ENCODE data around the gene ZNF197. TPM values are rescaled to one million over a fixed set of nuclear protein-coding genes. Genes with fewer than 3 reads are reported as not detected.
"Not testable (repeated sequence)": the region's sequence is repeated elsewhere in the genome, so short reads cannot be mapped to it uniquely, and the experiment has no call there.

The ZNF197 gene
- total RNA-seq (2014; rRNA removed; shearing (Covaris generic)): 16.8 and 22.5 TPM in 2 replicates

DNA sequence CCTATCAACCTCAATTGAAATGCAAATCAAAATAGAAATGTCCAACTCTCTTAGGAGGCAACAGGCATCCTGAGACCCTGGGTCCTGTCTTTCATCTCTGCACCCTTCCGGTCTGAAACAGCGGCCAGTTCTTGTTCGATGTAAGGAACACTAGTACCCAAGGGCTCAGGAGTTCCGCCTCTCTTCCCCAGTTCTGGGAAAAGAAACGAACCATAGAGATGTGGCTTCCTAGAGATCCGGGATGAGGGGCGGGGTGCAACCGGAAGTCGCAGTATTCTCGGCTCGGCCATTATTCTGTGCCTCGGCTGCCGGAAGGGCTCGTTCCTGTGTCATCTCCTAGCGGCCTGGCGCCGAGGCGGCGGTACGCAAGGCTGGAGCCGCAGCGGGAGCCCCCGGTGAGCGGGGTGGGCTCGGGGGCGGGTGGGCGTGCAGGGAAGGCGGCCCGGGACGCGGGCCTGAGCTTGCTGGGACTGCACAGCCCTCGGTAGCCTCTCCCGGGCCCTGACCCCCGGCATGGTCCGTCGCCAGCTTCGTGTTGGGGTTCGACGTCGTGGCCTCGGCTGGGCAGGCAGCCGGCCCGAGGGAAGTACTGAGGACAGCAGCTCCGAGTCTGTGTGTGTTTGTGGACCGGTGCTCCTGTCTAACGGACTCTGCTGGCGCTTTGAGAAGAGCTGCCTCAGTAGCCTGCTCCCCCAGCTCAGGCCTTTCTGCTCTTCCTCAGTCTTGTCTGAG is at the start of gene ZNF197:
TSS of gene ZNF197 (plus strand) at position 288 of the 732 bp plus-strand sequence. CDS start 4,119 bp downstream, outside the sequence.
- Histone ChIP-seq H3K27ac (peak within 1 kb of the TSS; percentile 66), H3K36me3 (no peaks in the 10 kb centered on the region), H3K27me3 (no peaks in the 10 kb centered on the region), H3K9me3 (replicated peaks) (no peaks in the 10 kb centered on the region), H3K4me1 (no peaks in the 10 kb centered on the region), H3K4me3 (peak within 1 kb of the TSS; percentile 70)
- DNase-seq: peak; percentile 90 to 94

DNA sequence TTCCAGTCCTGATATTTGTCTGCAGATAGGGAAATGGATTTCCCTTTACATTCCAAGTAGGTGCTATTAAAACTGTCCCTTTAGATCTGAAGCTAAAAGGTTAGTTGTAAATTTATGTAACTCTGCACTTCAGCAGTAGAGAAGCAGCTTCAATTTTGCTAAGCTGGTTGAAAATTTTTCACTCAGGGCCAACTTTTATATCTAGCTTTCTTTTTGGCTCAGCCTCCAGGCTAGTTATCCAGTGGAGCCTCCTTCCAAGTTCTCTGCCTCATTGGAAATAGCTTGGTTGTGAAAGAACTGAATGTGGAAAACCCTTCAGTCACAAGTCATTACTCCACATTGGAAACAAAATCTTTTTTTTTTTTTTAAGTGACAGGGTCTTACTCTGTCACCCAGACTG is 48.2 kb upstream of the ZNF197 start:
- no peak overlapping the region for H3K4me3 ChIP-seq
- H3K36me3 ChIP-seq: peaks cover 5% of the 10 kb centered on the region; the same call in 1 of the 2 replicates
- DNase-seq: no peak

DNA sequence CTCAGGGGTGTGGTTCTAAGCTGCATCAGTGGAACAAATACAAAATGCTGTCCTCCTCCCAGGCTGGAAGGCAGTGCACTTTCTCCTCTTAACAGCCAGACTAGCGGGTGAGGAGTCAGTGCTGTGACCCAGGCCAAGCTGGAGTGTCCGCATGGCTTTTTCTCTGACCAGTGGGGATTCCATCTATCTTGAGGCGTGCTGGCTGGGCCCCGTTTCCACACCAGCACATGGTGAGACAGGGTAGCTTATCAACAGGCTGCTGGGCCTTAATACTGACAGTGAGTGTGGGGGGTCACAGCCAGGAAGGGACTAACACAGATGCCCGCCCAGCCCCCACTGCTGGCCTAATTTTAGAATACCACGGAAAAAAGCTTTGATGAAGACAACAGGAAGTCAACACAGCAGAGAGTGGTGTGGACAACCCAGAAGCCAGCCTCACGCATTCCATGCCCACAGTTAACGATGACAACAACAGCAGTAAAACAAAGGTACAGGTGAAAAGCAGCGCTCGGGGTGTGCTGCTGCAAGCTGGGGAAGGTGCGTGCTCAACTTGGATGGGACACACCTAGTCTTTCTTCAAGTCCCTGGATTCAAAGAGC is 47.4 kb upstream of the ZNF197 start:
- H3K36me3 ChIP-seq; H3K27ac ChIP-seq; H3K27me3 ChIP-seq; H3K9me3 ChIP-seq (replicated peaks); H3K4me3 ChIP-seq; H3K4me1 ChIP-seq; DNase-seq: not testable (repeated sequence)

More for the DNA sequence above, 48.2 kb upstream of the ZNF197 start:
- H3K27ac ChIP-seq: no peak overlapping the region
- no peaks in the 10 kb centered on the region for H3K4me1 ChIP-seq
- H3K27me3 ChIP-seq: no peaks in the 10 kb centered on the region
- H3K9me3 ChIP-seq (replicated peaks): peaks cover 6% of the 10 kb centered on the region; the same call in 1 of the 2 replicates

DNA sequence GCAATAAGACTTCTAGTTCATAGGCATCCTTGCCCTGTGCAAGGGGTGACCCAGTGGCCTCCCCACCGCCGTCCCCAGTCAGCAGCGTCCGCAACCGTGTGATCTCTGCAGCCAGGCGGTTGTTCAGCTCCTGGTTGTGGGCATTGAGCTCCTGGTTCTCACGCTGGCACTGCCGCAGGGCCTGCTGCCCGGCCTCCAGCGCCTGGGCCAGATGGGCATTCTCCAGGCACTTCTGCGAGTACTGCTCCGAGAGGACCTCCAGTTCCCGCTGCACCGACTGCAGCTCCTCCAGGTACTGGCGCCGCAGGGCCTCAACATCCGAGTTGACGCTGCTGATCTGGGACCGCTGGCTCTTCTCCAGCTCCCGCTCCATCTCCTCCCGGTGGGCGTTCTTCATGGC is 46.5 kb upstream of the ZNF197 start:
- not testable (repeated sequence) for H3K4me1 ChIP-seq; DNase-seq; H3K27ac ChIP-seq; H3K9me3 ChIP-seq (replicated peaks); H3K36me3 ChIP-seq; H3K27me3 ChIP-seq; H3K4me3 ChIP-seq

DNA sequence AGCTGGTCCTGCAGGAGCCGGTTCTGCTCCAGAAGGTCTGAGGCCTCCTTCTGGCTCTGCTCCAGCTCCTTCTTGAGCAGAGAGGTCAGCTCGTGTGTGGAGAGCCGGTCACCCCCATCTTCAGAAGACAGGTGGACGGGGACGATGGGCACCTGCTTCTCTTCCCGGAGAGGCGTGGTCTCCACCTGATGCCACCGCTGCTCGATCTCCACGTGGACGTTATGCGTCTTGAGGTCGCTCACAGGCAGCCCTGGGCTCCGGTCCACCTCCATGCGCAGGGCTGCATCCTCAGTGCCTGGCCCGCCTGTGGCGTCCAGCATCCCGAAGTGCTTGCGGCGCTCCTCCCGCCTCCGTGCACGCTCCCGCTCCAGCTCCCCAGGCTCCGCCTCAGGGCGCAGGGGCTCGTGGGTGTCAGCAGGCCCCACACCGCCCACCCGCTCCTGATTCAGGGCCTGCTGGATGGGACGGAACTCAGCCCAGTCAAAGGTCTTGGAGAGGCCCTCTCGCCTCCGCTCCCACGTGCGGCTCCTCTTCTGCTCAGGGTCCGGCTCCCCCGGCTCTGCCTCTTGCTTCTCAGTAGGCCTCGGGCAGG is 45.8 kb upstream of the ZNF197 start:
- DNase-seq; H3K27ac ChIP-seq; H3K4me1 ChIP-seq; H3K27me3 ChIP-seq; H3K9me3 ChIP-seq (replicated peaks); H3K4me3 ChIP-seq; H3K36me3 ChIP-seq: not testable (repeated sequence)

DNA sequence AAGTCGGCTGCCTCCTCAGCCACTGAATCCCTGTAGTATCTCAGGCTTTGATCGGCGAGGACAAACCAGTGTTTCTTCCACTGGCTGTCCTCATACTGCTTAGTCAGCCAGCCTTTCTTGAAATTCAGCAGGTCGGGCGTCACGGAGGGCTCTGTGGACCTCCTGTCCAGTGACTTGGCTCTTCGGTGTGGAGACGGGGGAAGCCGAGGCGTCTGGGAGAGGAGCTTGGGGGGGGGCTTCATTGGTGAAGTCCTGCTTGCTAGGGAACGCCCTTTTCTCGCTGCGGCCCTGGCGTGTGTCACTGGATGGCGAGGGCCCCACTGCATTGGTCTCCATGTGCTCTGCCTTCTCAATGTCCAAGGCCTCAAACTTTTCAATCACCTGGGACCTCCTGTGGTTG is 45.1 kb upstream of the ZNF197 start:
- not testable (repeated sequence) for H3K27me3 ChIP-seq; DNase-seq; H3K4me3 ChIP-seq; H3K27ac ChIP-seq; H3K4me1 ChIP-seq; H3K36me3 ChIP-seq; H3K9me3 ChIP-seq (replicated peaks)

DNA sequence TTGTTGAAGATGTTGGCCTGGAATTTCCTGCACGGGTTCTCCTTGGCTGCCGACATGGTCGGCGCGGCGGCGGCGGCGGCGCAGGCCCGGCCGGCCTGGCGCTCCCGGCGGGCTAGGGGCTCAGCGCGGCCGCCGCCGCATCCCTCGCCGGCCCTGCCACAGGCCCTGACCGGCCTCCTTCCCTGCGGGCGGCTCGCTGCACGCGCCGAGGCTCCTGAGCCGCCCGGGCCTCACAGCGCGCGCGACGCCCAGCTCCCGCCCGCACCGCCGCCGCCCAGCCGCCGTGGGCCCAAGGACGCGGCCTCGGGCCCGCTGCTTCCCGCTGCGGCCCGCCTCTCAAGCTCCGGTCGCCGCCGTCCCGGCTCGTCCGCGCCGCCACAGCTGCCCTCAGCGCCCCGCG is 43.9 kb upstream of the ZNF197 start:
- not testable (repeated sequence) for H3K27ac ChIP-seq; H3K4me3 ChIP-seq; DNase-seq; H3K36me3 ChIP-seq; H3K4me1 ChIP-seq; H3K27me3 ChIP-seq; H3K9me3 ChIP-seq (replicated peaks)

DNA sequence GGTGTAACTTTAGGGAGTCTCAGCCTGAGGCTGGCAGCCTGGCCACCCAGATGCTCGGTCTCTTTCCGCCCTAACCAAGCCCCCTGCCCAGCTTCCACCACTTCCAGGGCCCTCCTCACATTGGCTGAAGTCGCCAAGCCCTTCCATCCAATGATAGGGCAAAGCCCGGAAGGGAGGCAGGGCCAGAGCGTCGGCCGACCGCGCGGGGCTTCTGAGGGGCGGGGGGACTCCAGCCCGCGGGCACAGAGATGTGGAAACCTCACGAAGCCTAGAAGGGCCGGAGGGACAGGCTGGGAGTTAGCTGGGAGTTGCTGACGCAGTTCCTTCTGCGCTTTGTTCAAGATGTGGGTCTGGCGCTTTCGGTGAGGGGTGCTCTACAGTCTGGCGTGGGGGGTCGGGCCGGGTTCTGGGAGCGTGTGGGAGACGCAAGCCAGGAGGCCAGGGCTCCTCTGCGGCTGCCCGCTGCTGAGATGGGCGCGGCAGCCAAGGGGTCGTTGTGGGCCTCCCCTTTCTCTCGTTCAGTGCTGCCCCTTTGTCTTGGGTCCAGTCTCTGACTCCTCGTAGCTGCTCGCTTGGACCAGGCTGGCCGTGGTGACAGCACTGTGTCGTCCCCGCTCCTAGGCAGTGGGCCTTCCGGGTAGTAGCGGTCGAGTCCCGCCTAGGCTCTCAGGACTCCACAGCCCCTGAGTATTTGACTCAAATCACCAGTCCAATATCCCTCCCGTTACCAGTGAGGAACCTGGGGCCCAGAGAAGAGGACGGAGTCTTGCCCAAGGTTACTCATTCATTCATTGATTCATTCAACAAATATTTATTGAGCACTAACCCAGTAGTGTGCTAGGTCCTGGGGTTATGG is 40.0 kb upstream of the ZNF197 start, which contains the start of gene ZNF660:
TSS of gene ZNF660 (plus strand) at position 319 of the 856 bp plus-strand sequence. CDS start 9,230 bp downstream, outside the sequence.
- Histone ChIP-seq H3K4me1 (no peaks in the 10 kb centered on the region), H3K27me3 (no peaks in the 10 kb centered on the region), H3K36me3 (peaks cover 27% of the 10 kb centered on the region), H3K9me3 (replicated peaks) (no peaks in the 10 kb centered on the region), H3K27ac (peak within 1 kb of the TSS; percentile 75), H3K4me3 (peak within 1 kb of the TSS; percentile 70)
- DNase-seq: peak; percentile 88 to 92

DNA sequence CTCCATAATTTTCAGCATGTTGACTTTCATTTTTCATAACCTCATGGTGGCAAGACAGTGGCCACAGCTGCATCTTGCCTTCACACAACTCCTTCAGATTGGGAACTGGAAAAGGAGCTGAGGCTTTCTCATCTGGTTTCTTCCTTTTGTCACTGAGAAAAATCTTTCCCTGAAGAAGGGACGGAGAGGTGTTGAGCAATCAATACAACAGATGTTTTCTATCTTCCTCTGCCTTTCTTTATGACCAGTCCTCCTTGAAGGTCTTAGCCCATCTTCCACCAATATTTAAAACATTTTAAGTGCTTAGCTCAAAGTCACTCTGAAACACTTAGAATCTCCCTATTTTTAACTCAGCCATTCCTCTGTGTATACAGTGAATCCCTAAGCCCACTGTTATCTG is 28.2 kb upstream of the ZNF197 start:
- H3K27ac ChIP-seq: no peak overlapping the region
- no peaks in the 10 kb centered on the region for H3K27me3 ChIP-seq
- H3K4me1 ChIP-seq: no peaks in the 10 kb centered on the region
- H3K9me3 ChIP-seq (replicated peaks): peaks cover 3% of the 10 kb centered on the region
- H3K4me3 ChIP-seq: no peak overlapping the region
- H3K36me3 ChIP-seq: peaks cover 51% of the 10 kb centered on the region
- no peak for DNase-seq

DNA sequence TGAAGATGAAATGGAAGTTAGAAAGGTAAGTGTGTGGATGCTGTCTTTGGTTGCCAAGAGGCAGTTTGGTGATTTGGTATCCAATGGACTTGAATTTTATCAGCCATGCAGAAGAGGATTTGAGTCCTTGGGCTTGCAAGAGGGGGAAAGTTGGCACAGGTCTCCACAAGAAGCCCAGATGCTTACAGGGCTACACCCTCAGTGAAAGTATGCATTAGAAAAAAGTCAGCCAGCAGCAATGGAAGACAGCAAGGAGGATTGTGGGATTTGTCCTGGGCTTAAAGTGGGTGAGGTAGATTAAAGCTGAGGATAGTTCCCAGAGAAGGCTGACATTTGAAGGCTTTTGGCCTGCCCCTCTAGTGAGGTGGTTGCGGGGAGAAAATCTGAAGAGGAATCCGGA is 23.1 kb upstream of the ZNF197 start:
- Histone ChIP-seq H3K4me3 (no peak overlapping the region), H3K4me1 (no peaks in the 10 kb centered on the region), H3K27me3 (no peaks in the 10 kb centered on the region), H3K36me3 (peaks cover 16% of the 10 kb centered on the region), H3K9me3 (replicated peaks) (no peaks in the 10 kb centered on the region), H3K27ac (no peak overlapping the region)
- DNase-seq: no peak

DNA sequence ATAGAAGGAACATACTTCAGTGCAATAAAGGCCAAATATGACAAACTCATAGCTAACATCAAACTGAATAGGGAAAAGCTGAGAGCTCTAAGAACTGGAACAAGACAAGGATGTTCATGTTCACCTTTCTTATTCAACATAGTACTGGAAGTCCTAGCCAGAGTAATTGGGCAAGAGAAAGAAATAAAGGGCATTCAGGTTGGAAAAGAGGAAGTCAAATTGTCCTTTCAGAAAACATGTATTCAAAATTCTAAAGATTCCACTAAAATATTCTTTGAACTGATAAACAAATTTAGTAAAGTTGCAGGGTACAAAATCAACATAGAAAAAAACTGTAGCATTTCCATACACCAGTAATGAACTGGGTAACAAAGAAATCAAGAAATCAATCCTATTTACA is 12.2 kb upstream of the ZNF197 start:
- Histone ChIP-seq H3K27me3 (no peaks in the 10 kb centered on the region), H3K36me3 (no peaks in the 10 kb centered on the region), H3K27ac (no peak overlapping the region), H3K4me3 (no peak overlapping the region), H3K9me3 (replicated peaks) (no peaks in the 10 kb centered on the region), H3K4me1 (no peaks in the 10 kb centered on the region)
- no peak for DNase-seq

DNA sequence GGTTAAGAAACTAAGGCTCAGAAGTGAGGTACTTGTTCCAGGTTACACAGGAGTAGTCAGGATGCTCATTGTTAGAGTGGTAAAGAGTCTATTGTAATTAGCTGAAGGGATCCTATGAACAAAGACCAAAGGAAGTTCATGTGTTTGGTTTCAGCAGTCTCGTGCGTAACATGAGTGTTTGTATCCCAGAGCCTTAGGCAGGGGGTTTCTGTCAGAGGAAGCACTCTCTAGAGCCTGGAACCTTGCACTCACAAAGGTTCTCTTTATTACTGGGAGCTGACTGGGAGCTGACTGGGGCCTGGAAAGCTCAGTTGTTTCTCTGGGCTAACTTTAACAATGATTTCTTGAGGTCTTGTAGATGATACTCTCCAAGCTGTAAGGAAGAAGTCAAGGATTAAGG is 3.9 kb downstream of the ZNF197 start:
- DNase-seq: no peak
- Histone ChIP-seq H3K36me3 (0 out of 2 replicates have a peak, but pooled peaks cover 3% of the 10 kb centered on the region), H3K9me3 (replicated peaks) (no peaks in the 10 kb centered on the region), H3K27me3 (no peaks in the 10 kb centered on the region), H3K4me1 (no peaks in the 10 kb centered on the region), H3K4me3 (no peak overlapping the region), H3K27ac (no peak overlapping the region)

DNA sequence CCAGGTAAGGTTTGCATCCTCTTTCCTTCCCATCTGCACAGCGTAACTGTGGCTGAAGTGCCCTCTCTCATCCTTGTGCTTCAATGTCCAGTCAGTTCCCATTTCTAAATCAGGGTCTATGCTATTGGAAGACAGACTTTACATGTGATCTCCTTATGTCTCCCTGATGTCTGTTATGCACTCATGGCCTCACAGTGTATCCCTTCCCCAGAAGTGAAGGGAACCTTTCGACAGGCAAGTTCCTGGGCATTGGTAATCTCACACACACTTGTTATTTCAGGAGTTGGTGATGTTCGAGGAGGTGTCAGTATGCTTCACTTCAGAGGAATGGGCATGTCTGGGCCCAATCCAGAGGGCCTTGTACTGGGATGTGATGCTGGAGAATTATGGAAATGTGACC is 7.4 kb downstream of the ZNF197 start:
- DNase-seq: no peak
- Histone ChIP-seq H3K9me3 (replicated peaks) (no peaks in the 10 kb centered on the region; the same call in 1 of the 2 replicates), H3K27ac (no peak overlapping the region), H3K4me3 (no peak overlapping the region), H3K36me3 (peaks cover 20% of the 10 kb centered on the region), H3K27me3 (no peaks in the 10 kb centered on the region), H3K4me1 (no peaks in the 10 kb centered on the region)

DNA sequence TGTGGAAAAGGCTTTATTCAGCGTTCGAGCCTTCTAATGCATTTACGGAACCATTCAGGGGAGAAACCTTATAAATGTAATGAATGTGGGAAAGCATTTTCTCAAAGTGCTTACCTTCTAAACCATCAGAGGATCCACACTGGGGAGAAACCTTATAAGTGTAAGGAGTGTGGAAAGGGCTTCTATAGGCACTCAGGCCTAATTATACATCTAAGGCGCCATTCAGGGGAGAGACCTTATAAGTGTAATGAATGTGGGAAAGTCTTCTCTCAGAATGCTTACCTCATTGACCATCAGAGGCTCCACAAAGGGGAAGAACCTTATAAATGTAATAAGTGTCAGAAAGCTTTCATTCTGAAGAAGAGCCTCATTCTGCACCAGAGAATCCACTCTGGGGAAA is 17.5 kb downstream of the ZNF197 start:
- no peak for DNase-seq
- Histone ChIP-seq H3K4me3 (no peak overlapping the region), H3K9me3 (replicated peaks) (peaks cover 6% of the 10 kb centered on the region), H3K27ac (no peak overlapping the region), H3K36me3 (peaks cover 65% of the 10 kb centered on the region), H3K27me3 (no peaks in the 10 kb centered on the region), H3K4me1 (no peaks in the 10 kb centered on the region)

DNA sequence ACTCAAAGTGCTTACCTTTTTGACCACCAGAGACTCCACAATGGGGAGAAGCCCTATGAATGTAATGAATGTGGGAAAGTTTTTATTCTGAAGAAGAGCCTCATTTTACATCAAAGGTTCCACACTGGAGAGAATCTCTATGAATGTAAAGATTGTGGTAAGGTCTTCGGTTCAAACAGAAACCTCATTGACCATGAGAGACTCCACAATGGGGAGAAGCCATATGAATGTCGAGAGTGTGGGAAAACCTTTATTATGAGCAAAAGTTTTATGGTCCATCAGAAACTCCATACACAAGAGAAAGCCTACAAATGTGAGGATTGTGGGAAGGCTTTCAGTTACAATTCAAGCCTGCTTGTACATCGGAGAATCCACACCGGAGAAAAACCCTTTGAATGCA is 18.2 kb downstream of the ZNF197 start:
- no peak overlapping the region for H3K27ac ChIP-seq
- H3K9me3 ChIP-seq (replicated peaks): peaks cover 6% of the 10 kb centered on the region
- DNase-seq: no peak
- no peaks in the 10 kb centered on the region for H3K4me1 ChIP-seq
- H3K4me3 ChIP-seq: no peak overlapping the region
- peaks cover 66% of the 10 kb centered on the region for H3K36me3 ChIP-seq
- no peaks in the 10 kb centered on the region for H3K27me3 ChIP-seq

Data from SJCRH30 (cell line).